Activated B cell treated with CpG ODN at 0.5 μM for 24 hours (primary cell): ENCODE measurements around the gene FHIT. TPM values are rescaled to one million over a fixed set of nuclear protein-coding genes. Genes with fewer than 3 reads are reported as not detected.

Experiments used
- ATAC-seq: fragments of 200-7000 bp; cut with Tn5 transposase; one replicate; pipeline ENCODE4 v1.10.0; 2021; ENCODE audit warnings: low read depth, mild to moderate bottlenecking, moderate library complexity
- CTCF ChIA-PET: fragments of 350-600 bp; sonication (Branson Sonifier 250); formaldehyde crosslinking; loops from one replicate; lab custom pipeline; 2021; ENCODE audit warnings: antibody characterized with exemption; lab: Charles Lee
- POLR2A ChIA-PET: fragments of 350-600 bp; sonication (Branson Sonifier 250); formaldehyde crosslinking; loops from one replicate; lab custom pipeline; 2021; ENCODE audit warnings: antibody characterized with exemption; lab: Charles Lee
- DNase-seq: peaks from one replicate; pipeline ENCODE4 v3.0.0; 2022
- H3K27ac Mint-ChIP-seq: one replicate; pipeline ENCODE4 v1.8.0; 2020; ENCODE audit warnings: mixed read lengths
- H3K27me3 Mint-ChIP-seq: one replicate; pipeline ENCODE4 v1.8.0; 2021; ENCODE audit warnings: mixed read lengths
- H3K36me3 Mint-ChIP-seq: one replicate; pipeline ENCODE4 v1.8.0; 2021; ENCODE audit warnings: low read depth, mixed read lengths
- H3K4me1 Mint-ChIP-seq: one replicate; pipeline ENCODE4 v1.8.0; 2021; ENCODE audit warnings: mixed read lengths
- H3K4me3 Mint-ChIP-seq: one replicate; pipeline ENCODE4 v1.8.0; 2020; ENCODE audit warnings: mild to moderate bottlenecking, mixed read lengths
- H3K9me3 Mint-ChIP-seq: one replicate; pipeline ENCODE4 v1.8.0; 2020; ENCODE audit warnings: mixed read lengths
- intact Hi-C: fragments of 100-400 bp; cut with micrococcal nuclease; formaldehyde crosslinking; loops from one replicate; pipeline ENCODE4 v1.15.1; 2024
- total RNA-seq: library from RNA; stranded (reverse); gene quantifications from 2 replicates; pipeline ENCODE4 v1.2.3, GENCODE V29; 2022
- TF ChIP-seq, protein P1 (sequence below): fragments of 200-600 bp; IDR thresholded peaks from one replicate; pipeline ENCODE4 v1.8.0; 2022; ENCODE audit warnings: antibody characterized with exemption, mild to moderate bottlenecking

Gene FHIT
- total RNA-seq, 1 donor from 2014 or later, result 5.5 TPM

DNA sequence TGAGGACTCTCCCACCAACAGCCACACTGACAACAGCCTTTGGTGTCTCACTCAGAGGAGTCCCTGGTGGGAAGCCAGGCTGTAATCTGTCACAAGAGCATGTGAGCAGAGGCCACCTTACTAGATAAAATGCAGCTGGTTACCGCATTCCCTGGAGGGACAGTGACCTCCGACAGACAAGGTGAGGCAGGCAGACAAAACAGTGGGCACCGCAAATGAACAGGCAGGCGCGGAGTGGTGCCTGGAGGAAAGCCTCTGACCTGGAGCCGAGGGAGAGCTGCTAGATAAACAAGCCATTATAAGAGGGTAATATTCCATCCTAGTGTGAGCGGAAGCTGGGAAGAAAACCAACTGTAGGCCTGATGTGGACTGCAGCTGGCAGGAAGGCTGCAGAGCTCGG is 736.4 kb downstream of the FHIT start:
- DNase-seq, result no peak
- POLR2A ChIA-PET, result no interaction called here
- TF ChIP-seq, protein P1, sequence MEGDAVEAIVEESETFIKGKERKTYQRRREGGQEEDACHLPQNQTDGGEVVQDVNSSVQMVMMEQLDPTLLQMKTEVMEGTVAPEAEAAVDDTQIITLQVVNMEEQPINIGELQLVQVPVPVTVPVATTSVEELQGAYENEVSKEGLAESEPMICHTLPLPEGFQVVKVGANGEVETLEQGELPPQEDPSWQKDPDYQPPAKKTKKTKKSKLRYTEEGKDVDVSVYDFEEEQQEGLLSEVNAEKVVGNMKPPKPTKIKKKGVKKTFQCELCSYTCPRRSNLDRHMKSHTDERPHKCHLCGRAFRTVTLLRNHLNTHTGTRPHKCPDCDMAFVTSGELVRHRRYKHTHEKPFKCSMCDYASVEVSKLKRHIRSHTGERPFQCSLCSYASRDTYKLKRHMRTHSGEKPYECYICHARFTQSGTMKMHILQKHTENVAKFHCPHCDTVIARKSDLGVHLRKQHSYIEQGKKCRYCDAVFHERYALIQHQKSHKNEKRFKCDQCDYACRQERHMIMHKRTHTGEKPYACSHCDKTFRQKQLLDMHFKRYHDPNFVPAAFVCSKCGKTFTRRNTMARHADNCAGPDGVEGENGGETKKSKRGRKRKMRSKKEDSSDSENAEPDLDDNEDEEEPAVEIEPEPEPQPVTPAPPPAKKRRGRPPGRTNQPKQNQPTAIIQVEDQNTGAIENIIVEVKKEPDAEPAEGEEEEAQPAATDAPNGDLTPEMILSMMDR, result no peak
- no peaks in the 10 kb centered on the region for H3K4me1 Mint-ChIP-seq
- no peak overlapping the region for H3K27ac Mint-ChIP-seq
- no peaks in the 10 kb centered on the region for H3K9me3 Mint-ChIP-seq
- no peak for ATAC-seq
- H3K36me3 Mint-ChIP-seq, result no peaks in the 10 kb centered on the region
- no peak overlapping the region for H3K4me3 Mint-ChIP-seq
- intact Hi-C loops, result no loop called here
- CTCF ChIA-PET, result no interaction called here
- H3K27me3 Mint-ChIP-seq, result no peaks in the 10 kb centered on the region

DNA sequence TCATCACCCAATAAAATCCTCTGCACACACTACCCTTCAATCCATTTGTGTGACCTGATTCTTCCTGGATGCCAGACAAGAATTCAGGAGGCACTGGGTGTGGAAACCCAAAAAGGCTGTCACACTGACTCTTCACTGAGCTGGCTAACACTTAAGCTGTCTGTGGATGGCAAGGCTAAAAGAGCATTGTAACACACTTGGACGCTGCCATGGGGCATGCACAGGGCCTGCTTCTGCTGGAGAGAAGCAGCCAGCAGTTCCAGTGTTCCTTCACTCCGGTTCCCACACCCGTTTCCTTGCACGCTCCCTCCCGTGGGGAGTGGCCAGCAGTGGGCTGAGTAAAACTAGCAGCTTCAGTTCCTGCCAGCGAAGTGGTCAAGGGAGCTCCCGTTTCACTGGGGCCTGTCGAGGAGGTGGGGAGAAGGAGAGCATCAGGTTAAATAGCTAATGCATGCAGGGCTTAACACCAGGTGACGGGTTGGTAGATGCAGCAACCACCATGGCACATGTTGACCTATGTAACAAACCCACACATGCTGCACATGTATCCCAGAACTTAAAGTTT is 737.1 kb downstream of the FHIT start:
- Mint-ChIP-seq H3K4me3 (no peak overlapping the region), H3K36me3 (no peaks in the 10 kb centered on the region), H3K27ac (no peak overlapping the region), H3K4me1 (no peaks in the 10 kb centered on the region), H3K27me3 (no peaks in the 10 kb centered on the region), H3K9me3 (no peaks in the 10 kb centered on the region)
- ATAC-seq, result no peak
- intact Hi-C loops, result no loop called here
- POLR2A ChIA-PET, result no interaction called here
- TF ChIP-seq, protein P1, result no peak
- CTCF ChIA-PET, result no interaction called here
- DNase-seq, result no peak

DNA sequence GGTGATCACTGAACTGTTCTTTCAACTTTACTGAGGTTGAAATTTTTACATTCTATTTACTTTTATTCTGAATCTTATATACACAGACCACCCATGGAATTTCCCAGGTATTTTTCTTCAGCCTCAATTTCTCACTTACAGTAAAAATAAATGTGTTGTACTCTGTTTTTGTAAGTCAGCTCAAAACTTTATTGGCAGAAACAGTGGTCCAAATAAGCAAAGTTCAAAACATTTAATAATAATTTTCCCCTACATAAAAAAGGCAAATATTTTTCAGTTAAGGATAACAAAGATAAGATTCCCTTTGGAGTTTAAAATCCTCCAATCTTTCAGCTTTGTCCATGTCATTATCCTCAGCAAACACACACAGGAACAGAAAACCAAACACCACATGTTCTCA is 738.0 kb downstream of the FHIT start:
- no peak overlapping the region for H3K27ac Mint-ChIP-seq
- ATAC-seq (no peak), DNase-seq (no peak)
- intact Hi-C loops, result no loop called here
- H3K4me1 Mint-ChIP-seq, result no peaks in the 10 kb centered on the region
- H3K4me3 Mint-ChIP-seq, result no peak overlapping the region
- no peaks in the 10 kb centered on the region for H3K27me3 Mint-ChIP-seq
- TF ChIP-seq, protein P1, result no peak
- no peaks in the 10 kb centered on the region for H3K36me3 Mint-ChIP-seq
- H3K9me3 Mint-ChIP-seq, result no peaks in the 10 kb centered on the region
- POLR2A ChIA-PET, result no interaction called here
- CTCF ChIA-PET, result no interaction called here

DNA sequence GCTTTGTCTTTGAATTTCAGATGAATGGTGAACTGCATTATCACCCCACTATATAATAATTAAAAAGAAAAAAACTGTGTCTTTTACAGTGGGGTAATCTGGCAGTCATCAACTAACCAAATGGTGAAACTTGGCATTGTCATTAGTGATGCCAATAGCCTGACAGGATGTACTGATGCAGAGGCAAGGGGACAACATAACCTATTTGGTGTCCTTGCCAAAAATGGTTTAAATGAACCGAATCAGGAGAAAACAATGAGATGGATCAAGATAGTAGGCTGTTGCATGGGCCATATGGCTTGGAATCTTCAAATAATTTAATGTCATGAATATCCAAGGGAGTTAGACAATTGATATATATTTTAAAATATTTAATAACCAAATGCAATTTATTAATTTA is 738.7 kb downstream of the FHIT start:
- Mint-ChIP-seq H3K4me1 (no peaks in the 10 kb centered on the region), H3K4me3 (no peak overlapping the region), H3K36me3 (no peaks in the 10 kb centered on the region), H3K27ac (no peak overlapping the region), H3K9me3 (peaks cover 2% of the 10 kb centered on the region), H3K27me3 (no peaks in the 10 kb centered on the region)
- intact Hi-C loops, result no loop called here
- DNase-seq (no peak), ATAC-seq (no peak)
- ChIA-PET POLR2A (no interaction called here), CTCF (no interaction called here)
- TF ChIP-seq, protein P1, result no peak

DNA sequence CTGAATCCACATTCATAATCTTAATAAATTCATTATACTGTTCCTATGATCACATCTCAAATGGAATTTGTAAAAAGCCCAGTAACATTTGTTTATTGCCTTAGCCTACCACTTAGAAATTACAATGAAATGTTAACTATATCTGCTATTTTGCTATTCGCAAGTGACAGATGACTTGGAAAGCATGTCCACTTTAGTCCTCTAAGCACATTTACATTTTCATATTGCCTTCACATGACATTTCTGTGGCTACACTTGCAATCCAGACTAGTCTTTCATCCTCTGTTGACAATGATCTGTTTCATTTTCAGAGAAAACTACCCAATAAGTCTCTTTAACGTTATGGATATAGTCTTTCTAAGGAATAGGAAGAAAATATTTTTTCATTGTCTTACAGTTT is 741.8 kb downstream of the FHIT start:
- no peak overlapping the region for H3K4me3 Mint-ChIP-seq
- H3K36me3 Mint-ChIP-seq, result no peaks in the 10 kb centered on the region
- TF ChIP-seq, protein P1, result no peak
- no peak overlapping the region for H3K27ac Mint-ChIP-seq
- peaks cover 7% of the 10 kb centered on the region for H3K9me3 Mint-ChIP-seq
- intact Hi-C loops, result no loop called here
- no peak for ATAC-seq
- CTCF ChIA-PET, result no interaction called here
- no peak for DNase-seq
- POLR2A ChIA-PET, result no interaction called here
- H3K27me3 Mint-ChIP-seq, result no peaks in the 10 kb centered on the region
- peaks cover 12% of the 10 kb centered on the region for H3K4me1 Mint-ChIP-seq
